ENCODE data around the gene TAOK2.
"Not testable (repeated sequence)": the region's sequence is repeated elsewhere in the genome, so short reads cannot be mapped to it uniquely, and the experiment has no call there.

The TAOK2 gene

DNA sequence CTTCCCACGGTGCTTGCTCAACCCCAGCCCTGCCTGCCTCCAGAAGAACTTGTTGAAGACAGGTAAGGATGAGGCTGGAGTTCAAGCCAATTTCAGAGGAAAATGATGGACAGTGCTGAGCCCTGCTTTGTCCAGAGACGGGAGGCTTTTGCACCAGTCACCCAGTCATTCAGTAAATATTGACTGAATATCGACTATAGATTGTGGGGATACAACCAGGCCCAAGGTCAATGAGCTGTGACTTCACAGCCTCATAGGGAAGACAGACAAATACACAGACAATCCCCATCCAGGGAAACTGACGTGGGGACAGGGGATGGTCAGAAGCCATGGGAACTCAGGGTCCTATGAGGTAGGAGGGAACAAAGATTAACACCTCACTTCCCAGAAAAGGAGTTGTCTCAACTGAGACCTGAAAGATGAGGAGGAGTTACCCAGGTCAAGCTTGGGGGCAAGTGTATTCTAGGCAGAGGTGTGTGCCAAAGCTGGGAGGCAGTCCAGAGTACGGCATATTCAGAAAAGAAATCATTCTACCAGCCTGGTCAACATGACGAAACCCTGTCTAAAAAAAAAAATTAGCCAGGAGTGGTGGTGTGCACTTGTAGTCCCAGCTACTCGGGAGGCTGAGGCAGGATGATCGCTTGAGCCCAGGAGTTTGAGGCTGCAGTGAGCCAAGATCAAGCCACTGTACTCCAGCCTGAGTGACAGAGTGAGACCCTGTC lies 43.0 kb downstream of the TAOK2 start:
- in situ Hi-C loops (cut with HindIII; ENCODE audit: low sequenced_read_pairs): no loop called here
- no peak overlapping the region for H3K4me3 ChIP-seq (ENCODE audit: low read depth, low read length)
- no peak for DNase-seq (ENCODE audit: low read depth)
- TF ChIP-seq, protein P1, sequence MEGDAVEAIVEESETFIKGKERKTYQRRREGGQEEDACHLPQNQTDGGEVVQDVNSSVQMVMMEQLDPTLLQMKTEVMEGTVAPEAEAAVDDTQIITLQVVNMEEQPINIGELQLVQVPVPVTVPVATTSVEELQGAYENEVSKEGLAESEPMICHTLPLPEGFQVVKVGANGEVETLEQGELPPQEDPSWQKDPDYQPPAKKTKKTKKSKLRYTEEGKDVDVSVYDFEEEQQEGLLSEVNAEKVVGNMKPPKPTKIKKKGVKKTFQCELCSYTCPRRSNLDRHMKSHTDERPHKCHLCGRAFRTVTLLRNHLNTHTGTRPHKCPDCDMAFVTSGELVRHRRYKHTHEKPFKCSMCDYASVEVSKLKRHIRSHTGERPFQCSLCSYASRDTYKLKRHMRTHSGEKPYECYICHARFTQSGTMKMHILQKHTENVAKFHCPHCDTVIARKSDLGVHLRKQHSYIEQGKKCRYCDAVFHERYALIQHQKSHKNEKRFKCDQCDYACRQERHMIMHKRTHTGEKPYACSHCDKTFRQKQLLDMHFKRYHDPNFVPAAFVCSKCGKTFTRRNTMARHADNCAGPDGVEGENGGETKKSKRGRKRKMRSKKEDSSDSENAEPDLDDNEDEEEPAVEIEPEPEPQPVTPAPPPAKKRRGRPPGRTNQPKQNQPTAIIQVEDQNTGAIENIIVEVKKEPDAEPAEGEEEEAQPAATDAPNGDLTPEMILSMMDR (IDR thresholded peaks at IDR 0.05; ENCODE audit: low read depth, low read length, missing control alignments): no peak

DNA sequence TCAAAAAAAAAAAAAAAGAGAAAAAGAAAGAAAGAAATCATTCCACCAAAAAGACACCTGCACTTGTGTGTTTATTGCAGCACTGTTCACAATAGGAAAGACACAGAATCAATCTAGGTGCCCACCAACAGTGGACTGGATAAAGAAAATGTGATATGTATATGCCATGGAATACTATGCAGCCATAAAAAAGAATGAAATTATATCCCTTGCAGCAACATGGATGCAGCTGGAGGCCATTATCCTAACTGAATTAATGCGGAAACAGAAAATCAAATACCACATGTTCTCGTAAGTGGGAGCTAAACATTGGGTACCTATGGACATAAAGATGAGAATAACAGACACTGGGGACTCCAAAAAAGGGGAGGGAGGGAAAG lies 43.6 kb downstream of the TAOK2 start:
- TF ChIP-seq, protein P1 (IDR thresholded peaks at IDR 0.05; ENCODE audit: low read depth, low read length, missing control alignments): no peak
- DNase-seq (ENCODE audit: low read depth): no peak
- no peak overlapping the region for H3K4me3 ChIP-seq (ENCODE audit: low read depth, low read length)
- in situ Hi-C loops (cut with HindIII; ENCODE audit: low sequenced_read_pairs): no loop called here

DNA sequence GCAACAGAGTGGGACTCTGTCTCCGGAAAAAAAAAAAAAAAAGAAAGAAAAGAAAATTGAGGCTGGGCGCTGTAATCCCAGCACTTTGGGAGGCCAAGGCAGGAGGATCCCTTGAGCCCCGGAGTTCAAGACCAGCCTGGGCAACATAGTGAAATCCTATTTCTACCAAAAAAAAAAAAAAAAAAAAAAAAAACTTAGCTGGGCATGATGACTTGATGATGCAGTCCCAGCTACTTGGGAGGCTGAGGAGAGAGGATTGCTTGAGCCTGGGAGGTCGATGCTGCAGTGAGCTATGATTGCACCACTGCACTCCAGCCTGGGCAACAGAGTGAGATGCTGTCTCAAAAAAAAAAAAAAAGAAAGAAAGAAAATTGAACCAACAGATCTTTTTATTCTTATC lies 44.3 kb downstream of the TAOK2 start:
- DNase-seq (ENCODE audit: low read depth); H3K4me3 ChIP-seq (ENCODE audit: low read depth, low read length); in situ Hi-C loops (cut with HindIII; ENCODE audit: low sequenced_read_pairs): not testable (repeated sequence)

DNA sequence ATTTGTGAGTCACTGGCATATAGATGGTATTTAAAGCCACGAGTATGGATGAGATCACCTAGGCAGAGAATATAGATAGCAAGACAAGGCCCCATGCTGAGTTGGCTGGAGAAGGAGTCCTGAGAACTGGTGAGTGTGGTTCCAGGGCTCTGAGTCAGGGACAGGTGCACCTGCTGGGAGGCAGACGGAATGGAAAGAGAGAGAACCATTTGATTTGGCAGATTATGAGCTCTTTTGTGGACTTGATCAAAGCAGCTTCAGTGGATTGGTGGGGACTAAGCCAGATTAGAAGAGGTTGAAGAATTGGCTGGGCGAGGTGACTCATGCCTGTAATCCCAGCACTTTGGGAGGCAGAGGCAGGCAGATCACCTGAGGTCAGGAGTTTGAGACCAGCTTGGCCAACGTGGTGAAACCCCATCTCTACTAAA lies 45.1 kb downstream of the TAOK2 start:
- in situ Hi-C loops (cut with HindIII; ENCODE audit: low sequenced_read_pairs): no loop called here
- TF ChIP-seq, protein P1 (IDR thresholded peaks at IDR 0.05; ENCODE audit: low read depth, low read length, missing control alignments): no peak
- H3K4me3 ChIP-seq (ENCODE audit: low read depth, low read length): no peak overlapping the region
- DNase-seq (ENCODE audit: low read depth): no peak

DNA sequence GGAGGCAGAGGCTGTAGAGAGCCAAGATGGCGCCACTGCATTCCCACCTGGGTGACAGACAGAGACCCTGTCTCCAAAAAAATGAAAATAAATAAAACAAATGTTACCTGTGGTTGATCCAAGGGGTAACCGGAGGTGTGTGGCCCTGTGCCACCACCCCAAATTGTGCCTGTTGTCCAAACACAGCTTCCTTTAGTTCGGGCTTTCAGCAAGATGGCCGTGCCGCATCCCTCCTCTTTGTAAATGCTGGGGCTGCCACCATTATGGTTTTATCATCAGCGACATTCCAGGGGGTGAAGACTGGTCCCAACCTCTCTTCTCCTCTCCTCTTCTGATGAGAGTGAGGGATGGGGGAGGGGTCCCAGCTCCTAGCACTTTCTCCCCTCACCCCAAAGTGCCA lies 49.2 kb downstream of the TAOK2 start, which contains the start of gene C16orf92:
TSS of gene C16orf92 (plus strand) at position 312 of the 400 bp plus-strand sequence. CDS start 143 bp downstream, outside the sequence.
- H3K4me3 ChIP-seq (ENCODE audit: low read depth, low read length): no peak within 1 kb of the TSS

DNA sequence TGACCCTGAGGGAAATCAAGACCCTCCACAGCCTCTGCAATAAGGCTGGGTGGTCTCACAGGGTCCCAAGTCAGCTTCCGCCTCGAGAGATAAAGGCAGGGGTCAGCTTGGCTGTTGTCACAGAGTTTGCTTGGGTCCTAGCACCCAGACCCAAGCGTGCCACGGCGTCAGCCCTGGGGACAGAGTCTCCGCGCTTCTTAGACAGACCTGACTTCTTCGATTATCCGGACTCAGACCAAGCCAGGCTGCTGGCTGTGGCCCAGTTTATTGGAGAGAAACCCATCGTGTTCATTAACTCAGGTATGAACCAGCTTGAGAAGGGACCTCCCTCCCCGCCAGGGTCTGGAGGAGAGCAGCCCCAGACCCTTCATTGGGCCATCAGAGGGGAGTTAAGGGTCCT lies 49.9 kb downstream of the TAOK2 start:
- H3K4me3 ChIP-seq (ENCODE audit: low read depth, low read length): no peak overlapping the region
- TF ChIP-seq, protein P1 (IDR thresholded peaks at IDR 0.05; ENCODE audit: low read depth, low read length, missing control alignments): no peak
- DNase-seq (ENCODE audit: low read depth): no peak
- in situ Hi-C loops (cut with HindIII; ENCODE audit: low sequenced_read_pairs): no loop called here

More for the DNA sequence above, 49.2 kb downstream of the TAOK2 start, which contains the start of gene C16orf92:
- in situ Hi-C loops (cut with HindIII; ENCODE audit: low sequenced_read_pairs): no loop called here
- TF ChIP-seq, protein P1 (IDR thresholded peaks at IDR 0.05; ENCODE audit: low read depth, low read length, missing control alignments): no peak
- no peak for DNase-seq (ENCODE audit: low read depth)

DNA sequence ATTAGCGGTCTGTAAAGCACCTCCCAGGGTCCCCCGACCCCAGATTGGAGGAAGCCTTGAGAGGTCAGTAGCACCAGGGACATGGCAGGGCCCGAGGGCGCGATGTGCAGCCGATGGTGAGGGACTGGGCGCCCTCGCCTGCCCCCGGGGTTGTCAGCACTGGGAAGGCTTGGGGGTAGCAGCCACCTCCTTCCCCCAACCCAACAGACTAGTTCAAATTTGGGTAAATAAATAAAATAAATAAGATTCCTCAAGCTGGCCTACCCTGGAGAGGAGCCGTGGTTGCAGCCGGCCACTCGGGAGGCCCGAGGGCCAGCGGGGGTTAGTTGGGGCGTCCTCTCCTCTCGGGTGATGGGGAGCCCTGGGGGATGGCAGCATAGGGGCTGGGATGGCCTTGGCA lies 50.8 kb downstream of the TAOK2 start:
- TF ChIP-seq, protein P1 (IDR thresholded peaks at IDR 0.05; ENCODE audit: low read depth, low read length, missing control alignments): no peak
- in situ Hi-C loops (cut with HindIII; ENCODE audit: low sequenced_read_pairs): no loop called here
- no peak for DNase-seq (ENCODE audit: low read depth)
- no peak overlapping the region for H3K4me3 ChIP-seq (ENCODE audit: low read depth, low read length)

Data from astrocyte of the cerebellum (primary cell).